Vagina (tissue), 2 donors: ENCODE measurements around the gene RAD51C. TPM values are rescaled to one million over a fixed set of nuclear protein-coding genes. Genes with fewer than 3 reads are reported as not detected.

Source experiments
- DNase-seq, 2 donors: peaks; one replicate each; pipeline ENCODE4 v3.0.0-alpha.2; 2017; ENCODE audit errors: extremely low spot score in 2 of 2
- H3K27ac ChIP-seq: fragments of 200-600 bp; sonication (generic); one replicate; pipeline ENCODE4 v1.5.1; 2019
- H3K27me3 ChIP-seq: fragments of 200-600 bp; sonication (generic); one replicate; pipeline ENCODE4 v1.5.1; 2019
- H3K36me3 ChIP-seq, 2 donors: fragments of 200-600 bp; sonication (generic); one replicate each; pipeline ENCODE4 v1.5.1; 2017 to 2019
- H3K4me1 ChIP-seq: fragments of 200-600 bp; sonication (generic); one replicate; pipeline ENCODE4 v1.5.1; 2019
- H3K4me3 ChIP-seq, 2 donors: fragments of 200-600 bp; sonication (generic); 1 replicate in 1 of 2; 2 replicates in 1 of 2; pipeline ENCODE4 v1.5.1; 2016 to 2019
- H3K9me3 ChIP-seq: fragments of 200-600 bp; sonication (generic); one replicate; pipeline ENCODE4 v1.5.1; 2019
- CTCF ChIP-seq, 3 experiments: fragments of 450-650 bp in 2 of 3; fragments of 200-600 bp in 1 of 3; sonication (generic) in 1 of 3; IDR thresholded peaks; one replicate each; pipeline ENCODE4 v1.5.1; 2017 to 2019; ENCODE audit warnings: antibody characterized with exemption in 3 of 3, mild to moderate bottlenecking in 2 of 3, moderate library complexity in 2 of 3
- POLR2A ChIP-seq, 2 donors: fragments of 450-650 bp; IDR thresholded peaks; one replicate each; pipeline ENCODE4 v1.6.1; 2017; ENCODE audit warnings: antibody characterized with exemption in 2 of 2, mild to moderate bottlenecking in 2 of 2, moderate library complexity in 2 of 2
- POLR2AphosphoS5 ChIP-seq, 2 donors: sonication (generic); formaldehyde crosslinking; IDR thresholded peaks; one replicate each; pipeline ENCODE4 v1.9.0; 2017; ENCODE audit warnings: antibody characterized with exemption in 2 of 2, mild to moderate bottlenecking in 2 of 2, low read depth in 1 of 2; ENCODE audit not compliant: insufficient read depth in 1 of 2
- intact Hi-C: fragments of 100-400 bp; cut with DNase I; formaldehyde crosslinking; loops from one replicate; pipeline ENCODE4 v1.15.1; 2023
- small RNA-seq: library from RNA; depleted of rRNA; stranded (forward); fragments of <200 nt; gene quantifications from one replicate; pipeline ENCODE3, GENCODE V24; 2016
- total RNA-seq: library from RNA; depleted of rRNA; stranded (reverse); fragments of >200 nt; gene quantifications from one replicate; pipeline ENCODE4 v1.2.3, GENCODE V29; 2016

Gene RAD51C
- total RNA-seq, 1 donor from 2014 or later = 8.3 TPM

- no peak for DNase-seq
- TF ChIP-seq POLR2A (IDR thresholded peaks at IDR 0.05) (no peak), CTCF (IDR thresholded peaks at IDR 0.05) (no peak), POLR2AphosphoS5 (IDR thresholded peaks at IDR 0.05; ENCODE audit: insufficient read depth in 1 of 2, low read depth in 1 of 2) (no peak)
- no peak overlapping the region for H3K4me3 ChIP-seq
- no peaks in the 10 kb centered on the region for H3K27me3 ChIP-seq
- no peaks in the 10 kb centered on the region for H3K36me3 ChIP-seq
- H3K9me3 ChIP-seq = no peaks in the 10 kb centered on the region
- H3K4me1 ChIP-seq = no peaks in the 10 kb centered on the region
- H3K27ac ChIP-seq = no peak overlapping the region
- intact Hi-C loops = no loop called here
Measured at GRCh38 chr17:58783380-58783779, 91.0 kb downstream of the RAD51C start.

GRCh38 chr17:58785097-58785496 is 92.7 kb downstream of the RAD51C start:
- no peak for DNase-seq
- intact Hi-C loops = no loop called here
- Histone ChIP-seq H3K36me3 (no peaks in the 10 kb centered on the region), H3K4me1 (no peaks in the 10 kb centered on the region), H3K27me3 (no peaks in the 10 kb centered on the region), H3K9me3 (no peaks in the 10 kb centered on the region), H3K4me3 (no peak overlapping the region), H3K27ac (no peak overlapping the region)
- TF ChIP-seq CTCF (IDR thresholded peaks at IDR 0.05) = no peak
- TF ChIP-seq POLR2AphosphoS5 (IDR thresholded peaks at IDR 0.05; ENCODE audit: insufficient read depth in 1 of 2, low read depth in 1 of 2) = no peak
- no peak for TF ChIP-seq POLR2A (IDR thresholded peaks at IDR 0.05)

Small RNA genes within 50 kb of the gene (small RNA-seq; reads per million reads assigned to genes)
- not detected for gene AC011195.1
- not detected for gene AC025521.1
- not detected for gene RF00017
- gene RNU1-108P = not detected
- gene RNU1-52P = not detected
- not detected for gene RNU1-85P

Other genes starting within 250 kb of the RAD51C start
- 0.25 TPM for gene HSF5, start 204.2 kb upstream of the RAD51C start, total RNA-seq
- 15.7 TPM for gene MTMR4, start 178.0 kb upstream of the RAD51C start, total RNA-seq
- gene TEX14, start 557 bp upstream of the RAD51C start, total RNA-seq = not detected
- gene PPM1E, start 63.3 kb downstream of the RAD51C start, total RNA-seq = 0.25 TPM